NCI-H69 (cell line): ENCODE results near the gene DOK5.

Experiments used
- DNase-seq: peaks from one replicate; lab custom pipeline; 2025; lab: John Stamatoyannopoulos, UW

The DOK5 gene

GRCh38 chr20:54514028-54514607 lies 38.7 kb downstream of the DOK5 start:
- DNase-seq: no peak

DNA sequence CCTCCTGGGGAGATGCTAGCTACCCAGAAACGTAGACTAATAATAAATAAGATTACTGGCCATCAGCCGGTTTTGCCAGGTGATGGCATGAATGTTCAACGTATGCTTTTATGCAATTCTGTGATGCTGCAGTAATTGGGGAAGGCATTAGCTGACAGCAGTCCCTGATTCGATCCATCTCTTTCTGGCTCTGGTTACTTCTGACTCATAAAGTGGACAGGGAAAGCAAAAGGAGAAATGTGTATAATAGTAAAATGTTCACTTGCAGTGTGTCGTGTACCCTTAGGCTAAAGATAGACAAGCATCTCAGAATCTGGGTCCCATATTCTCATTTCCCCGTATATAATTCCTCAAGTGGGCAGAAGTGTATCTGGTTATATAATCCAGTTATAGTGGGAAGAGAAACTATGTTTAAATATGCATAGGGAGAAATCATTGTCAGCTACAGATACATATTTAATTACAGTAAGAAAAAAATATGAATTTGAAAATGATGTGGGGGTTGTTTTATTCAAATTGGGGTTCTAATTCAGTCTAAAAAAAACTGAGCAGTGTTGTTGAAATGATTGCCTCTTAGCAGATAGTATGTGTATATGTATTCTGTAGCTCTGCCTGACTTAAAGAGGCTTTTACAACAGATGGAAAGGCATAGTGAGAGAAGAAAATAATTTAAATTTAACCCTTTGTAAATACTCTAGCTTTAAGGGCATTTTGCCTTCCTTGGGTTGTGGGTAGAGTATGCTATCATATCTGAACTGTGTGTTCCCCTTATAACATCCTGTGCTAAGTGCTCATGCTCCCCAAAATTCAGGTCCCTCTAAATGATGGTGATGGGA lies 40.6 kb downstream of the DOK5 start:
- DNase-seq: no peak

DNA sequence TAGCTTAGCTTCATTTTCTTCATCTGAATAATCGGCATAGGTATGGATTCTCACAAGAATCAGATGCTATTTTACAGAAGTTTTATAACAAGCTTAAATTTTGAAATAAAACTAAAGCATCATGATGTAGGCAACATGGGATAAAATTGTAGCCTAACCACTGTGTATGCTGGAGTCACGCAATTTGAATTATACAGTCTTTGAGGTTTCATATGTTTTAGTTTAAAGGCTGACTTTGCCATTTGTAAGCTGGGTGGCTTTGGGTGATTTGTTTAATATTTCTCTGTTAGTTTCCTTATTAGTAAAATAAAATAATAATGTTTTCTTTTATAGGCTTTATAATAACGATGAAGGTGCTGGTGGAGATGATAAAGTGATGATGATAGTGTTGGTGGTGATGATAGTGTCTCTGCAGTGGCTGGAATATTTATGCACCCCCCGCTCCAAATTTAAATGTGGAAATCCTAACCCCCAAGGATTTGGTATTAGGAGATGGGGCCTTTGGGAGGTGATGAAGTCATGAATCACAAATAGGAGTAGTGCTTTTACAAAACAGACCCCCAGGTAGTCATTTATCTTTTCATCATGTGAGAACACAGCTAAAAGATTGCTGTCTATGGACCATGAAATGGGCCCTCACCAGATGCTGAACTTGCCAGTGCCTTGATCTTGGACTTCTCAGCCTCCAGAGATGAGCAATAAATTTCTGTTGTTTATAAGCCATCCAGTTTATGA lies 42.0 kb downstream of the DOK5 start:
- DNase-seq: no peak

GRCh38 chr20:54524849-54525248 lies 49.5 kb downstream of the DOK5 start:
- no peak for DNase-seq

- DNase-seq: no peak
These were observed 50.7 kb downstream of the DOK5 start for GRCh38 chr20:54525916-54526590.

GRCh38 chr20:54526801-54527200 lies 51.4 kb downstream of the DOK5 start:
- DNase-seq: no peak

DNA sequence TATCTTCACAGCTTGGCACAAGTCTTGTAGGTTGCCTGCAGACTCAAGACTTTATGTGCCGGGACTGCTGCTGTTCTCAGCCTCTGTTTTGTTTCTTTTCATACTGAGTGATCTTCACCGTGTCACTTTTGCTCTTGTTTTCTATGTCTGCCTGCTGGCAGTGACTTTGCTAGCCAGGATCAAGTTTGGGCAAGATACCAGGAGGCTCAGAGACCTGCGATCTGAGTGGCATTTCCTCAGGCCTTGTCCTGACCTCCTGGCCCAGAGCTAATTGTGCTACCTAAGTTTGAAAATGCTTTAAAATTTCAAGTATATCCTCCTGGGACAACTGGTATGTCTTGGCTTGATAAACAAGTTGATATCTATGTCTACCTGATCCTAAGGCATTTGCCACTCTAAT lies 57.2 kb downstream of the DOK5 start:
- no peak for DNase-seq

- no peak for DNase-seq
These were observed 58.7 kb downstream of the DOK5 start for GRCh38 chr20:54534101-54534500.

- no peak for DNase-seq
These were observed 59.6 kb downstream of the DOK5 start for GRCh38 chr20:54535033-54535432.

GRCh38 chr20:54535746-54536145 lies 60.4 kb downstream of the DOK5 start:
- no peak for DNase-seq

DNA sequence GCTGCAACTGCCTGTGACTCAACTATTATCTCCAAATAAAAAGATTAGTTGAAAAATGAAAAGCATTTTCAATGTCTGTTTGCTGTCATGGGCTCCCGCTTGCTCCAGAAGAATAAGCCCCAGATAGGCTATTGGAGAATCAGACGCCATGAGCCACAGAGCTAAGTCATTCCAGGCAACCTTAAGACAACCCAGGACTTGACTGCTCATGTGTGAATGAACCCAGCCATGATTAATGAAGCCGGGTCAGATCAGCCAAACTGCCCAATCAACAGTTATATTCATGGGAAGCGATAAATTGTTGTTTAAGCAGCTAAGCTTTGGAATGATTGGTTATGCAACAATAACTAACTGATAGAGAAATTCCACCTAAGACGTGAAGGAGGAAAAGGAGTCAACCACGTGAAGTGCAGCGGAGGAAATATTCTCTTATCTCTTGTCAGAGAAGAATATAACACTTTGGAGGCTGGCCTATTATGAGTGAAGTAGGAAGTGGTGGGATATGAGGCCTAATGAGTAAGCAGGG lies 64.2 kb downstream of the DOK5 start:
- DNase-seq: no peak

- DNase-seq: no peak
These were observed 68.0 kb downstream of the DOK5 start for GRCh38 chr20:54543369-54543768.

DNA sequence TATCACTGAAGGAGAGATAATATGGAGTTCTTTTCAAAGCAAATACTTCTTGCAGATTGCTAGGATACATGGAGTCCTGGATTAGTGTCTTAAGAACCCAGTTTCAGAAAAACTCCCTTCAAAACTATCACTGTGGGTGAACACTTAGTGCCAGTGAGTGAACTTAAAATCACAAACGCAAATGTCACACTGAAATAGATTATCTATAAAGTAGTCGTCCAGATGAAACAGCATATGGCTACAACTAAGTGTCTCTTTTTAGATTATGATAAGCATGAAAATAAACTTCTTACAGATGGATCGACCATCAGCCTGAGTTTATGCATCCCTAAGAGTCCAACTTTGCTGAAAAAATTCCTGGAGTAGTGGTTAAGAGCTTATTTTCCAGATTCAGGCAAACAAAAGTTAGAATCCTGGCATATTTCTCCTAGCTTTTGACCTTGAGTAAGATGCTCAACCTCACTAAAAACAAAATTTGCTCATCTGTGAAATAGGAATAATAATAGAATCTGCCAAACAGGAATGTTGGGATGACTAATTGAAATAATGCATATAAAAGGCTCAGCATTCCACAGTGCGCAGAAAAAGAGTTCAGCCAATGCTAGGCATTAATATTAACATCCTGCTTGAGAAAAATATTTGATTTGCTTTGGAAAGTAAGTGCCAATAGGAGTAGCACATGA lies 70.4 kb downstream of the DOK5 start:
- no peak for DNase-seq

- DNase-seq: no peak
These were observed 73.5 kb downstream of the DOK5 start for GRCh38 chr20:54548849-54549248.

- no peak for DNase-seq
These were observed 74.4 kb downstream of the DOK5 start for GRCh38 chr20:54549658-54550326.

GRCh38 chr20:54550776-54551396 lies 75.5 kb downstream of the DOK5 start:
- DNase-seq: no peak

DNA sequence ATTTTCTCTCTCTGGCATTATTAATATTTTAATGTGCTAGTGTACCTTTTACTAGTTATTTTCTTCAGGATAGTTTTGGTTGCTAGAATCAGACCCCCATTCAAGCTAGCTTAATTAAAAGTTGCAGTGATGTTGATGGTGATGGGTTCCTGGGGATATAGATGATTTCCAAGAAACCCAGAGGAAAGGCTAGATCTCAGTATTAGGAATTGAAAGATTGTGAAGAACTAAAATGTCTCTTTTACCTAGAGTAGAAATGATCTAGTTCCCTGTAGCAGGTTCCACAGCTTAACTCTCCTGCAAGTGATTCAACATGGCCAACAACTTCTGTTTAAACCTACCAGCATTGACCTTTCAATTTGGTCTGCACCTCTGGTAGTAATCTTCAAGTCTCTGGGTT lies 78.6 kb downstream of the DOK5 start:
- DNase-seq: no peak

DNA sequence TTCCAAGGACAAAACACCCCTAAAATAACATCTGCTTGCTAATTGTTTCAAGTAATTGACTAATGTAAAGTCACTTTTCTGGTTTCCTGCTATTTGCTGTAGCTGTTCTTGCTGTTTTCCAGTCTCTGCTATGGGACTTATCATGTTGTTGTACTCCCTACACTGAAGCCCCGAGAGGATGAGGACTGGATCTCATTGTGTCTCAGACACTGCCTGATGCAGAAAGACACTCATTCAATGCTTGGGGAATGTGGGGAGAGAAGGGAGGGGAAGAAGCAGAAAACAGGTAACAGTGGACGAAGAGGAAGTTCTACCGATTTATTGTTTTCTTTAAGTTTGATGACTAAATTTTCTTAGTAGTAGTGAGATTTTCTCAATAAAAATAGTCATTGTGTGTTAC lies 79.8 kb downstream of the DOK5 start:
- no peak for DNase-seq

DNA sequence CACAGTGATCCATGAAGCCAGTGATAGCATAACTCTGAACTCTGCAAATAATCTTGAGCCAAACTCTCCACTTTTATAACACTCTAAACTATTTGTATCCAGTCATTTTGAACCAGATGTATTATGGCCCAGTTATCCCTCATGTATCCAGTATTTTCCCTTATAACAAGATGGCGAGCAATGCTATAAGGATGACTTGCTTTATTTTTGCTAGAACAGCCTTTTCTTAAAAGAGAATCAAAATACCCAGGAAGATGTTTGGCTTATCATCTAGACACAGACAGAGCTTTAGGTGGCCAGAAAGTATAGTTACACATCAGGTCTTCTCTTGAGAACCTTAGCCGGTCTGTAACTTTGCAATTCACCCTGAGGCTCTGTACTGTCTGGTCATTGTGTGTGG lies 81.0 kb downstream of the DOK5 start:
- no peak for DNase-seq

DNA sequence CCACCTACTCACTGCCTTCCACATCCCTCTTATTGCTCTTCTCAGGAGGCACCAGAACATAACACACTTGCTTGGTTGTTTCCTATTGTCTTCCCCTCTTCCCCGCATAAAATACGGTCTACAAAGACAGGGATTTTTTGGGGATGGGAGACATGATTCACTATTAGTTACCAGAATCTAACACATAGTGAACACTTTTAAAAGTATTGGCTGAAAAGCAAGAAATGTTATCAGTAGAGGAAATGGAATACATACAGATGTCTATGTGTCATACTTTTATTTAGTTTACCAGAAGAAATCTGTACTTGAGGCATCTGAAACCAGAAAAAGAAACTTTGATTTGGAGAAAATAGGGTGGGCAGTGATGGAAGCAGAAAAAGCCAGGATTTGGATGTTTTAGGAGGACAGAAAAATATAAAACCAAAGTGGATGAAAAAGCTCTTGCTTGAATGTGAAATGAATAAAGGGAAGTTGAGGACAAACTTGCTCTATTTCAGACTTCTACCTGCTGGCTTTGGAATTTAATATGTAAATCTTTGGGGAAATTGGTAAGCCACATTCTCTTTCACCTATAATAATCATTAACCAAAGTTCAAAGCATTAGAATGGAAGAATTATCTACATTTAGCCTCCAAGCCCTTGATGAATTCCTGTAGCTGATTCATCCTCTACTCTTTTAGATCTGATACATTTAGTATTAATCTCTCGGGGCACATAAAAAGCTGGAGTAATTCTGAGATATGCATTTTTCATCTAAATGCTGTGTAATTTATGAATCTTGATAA lies 82.6 kb downstream of the DOK5 start:
- no peak for DNase-seq
